ENCODE data around the gene SEPTIN5.
A peak's percentile ranks its signal among the peaks of the same experiment; 100 is the strongest.
"Not testable (repeated sequence)": the region's sequence is repeated elsewhere in the genome, so short reads cannot be mapped to it uniquely, and the experiment has no call there.

Gene SEPTIN5

DNA sequence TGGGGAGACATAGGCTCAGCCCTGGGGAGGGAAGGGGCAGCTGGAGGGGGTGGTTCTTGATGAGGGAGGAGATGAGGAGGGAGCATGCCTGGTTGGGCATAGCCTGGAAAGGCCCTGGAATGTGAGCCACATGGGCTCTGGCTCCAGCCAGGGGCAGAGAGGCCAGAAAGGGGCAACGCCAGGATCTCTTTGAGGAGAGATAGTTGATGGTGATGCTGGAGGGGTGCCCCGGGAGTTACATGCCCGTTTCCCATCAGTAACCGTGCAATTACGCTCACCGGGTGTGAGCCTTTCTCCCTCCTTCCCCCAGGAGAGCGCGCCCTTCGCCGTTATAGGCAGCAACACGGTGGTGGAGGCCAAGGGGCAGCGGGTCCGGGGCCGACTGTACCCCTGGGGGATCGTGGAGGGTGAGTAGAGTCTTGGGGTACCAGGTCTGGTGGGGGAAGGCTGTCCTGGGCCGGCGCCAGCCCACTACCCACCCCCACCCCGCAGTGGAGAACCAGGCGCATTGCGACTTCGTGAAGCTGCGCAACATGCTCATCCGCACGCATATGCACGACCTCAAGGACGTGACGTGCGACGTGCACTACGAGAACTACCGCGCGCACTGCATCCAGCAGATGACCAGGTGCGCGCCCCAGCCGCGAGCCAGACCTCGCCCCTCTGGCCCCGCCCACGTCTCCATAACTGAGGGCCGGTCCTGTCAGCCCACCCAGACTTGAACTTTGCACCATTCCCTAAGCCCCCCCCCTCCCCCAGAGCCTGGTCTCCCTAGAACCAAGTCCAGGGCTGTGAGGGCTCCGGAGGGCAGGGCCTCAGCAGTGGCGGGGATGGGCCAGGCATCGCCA, 7.3 kb downstream of the SEPTIN5 start:
- no peak for DNase-seq

DNA sequence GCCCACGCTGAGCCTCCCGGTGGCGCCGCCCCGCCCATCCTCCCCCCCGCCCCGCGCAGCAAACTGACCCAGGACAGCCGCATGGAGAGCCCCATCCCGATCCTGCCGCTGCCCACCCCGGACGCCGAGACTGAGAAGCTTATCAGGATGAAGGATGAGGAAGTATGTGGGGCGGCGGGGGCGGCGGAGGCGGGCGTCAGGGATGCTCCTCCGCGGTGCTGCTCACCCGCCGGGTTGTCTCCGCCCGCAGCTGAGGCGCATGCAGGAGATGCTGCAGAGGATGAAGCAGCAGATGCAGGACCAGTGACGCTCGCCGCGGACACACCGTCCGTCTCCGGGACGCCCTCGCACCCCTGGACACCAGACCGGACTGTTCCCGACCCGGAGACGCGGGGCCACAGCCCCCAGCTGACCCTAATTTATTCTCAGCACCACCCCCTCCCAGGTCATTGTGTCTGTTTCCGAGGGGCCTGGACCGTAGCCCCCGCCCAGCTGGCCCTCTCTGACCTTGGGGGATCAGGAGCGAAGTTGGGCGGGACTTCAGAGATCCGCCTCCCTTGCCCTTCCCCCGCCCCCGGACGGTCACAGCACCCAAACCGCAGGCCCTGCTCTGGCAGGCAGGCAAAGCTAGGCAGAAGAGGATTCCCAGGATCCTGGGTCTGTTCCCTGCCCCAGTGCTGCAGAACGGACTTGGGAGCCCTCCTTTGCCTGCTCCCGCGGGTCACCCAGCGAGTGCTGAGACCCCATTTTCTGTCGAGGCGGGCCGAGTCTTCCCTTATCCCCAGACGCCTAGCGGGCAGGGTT, 8.1 kb downstream of the SEPTIN5 start:
- no peak for DNase-seq

DNA sequence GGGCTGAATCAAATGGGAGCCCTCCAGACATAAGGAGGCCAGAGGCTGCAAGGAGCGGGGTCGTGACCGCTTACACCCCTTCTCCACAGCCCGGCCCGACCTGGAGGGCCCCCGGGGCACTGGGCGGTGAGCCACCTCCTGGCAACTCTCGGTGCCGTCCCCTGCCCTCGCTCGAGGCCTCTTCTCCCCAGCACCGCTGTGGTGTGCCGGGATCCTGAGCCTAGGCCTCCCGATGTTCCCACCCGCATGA, 8.6 kb downstream of the SEPTIN5 start:
- no peak for DNase-seq

DNA sequence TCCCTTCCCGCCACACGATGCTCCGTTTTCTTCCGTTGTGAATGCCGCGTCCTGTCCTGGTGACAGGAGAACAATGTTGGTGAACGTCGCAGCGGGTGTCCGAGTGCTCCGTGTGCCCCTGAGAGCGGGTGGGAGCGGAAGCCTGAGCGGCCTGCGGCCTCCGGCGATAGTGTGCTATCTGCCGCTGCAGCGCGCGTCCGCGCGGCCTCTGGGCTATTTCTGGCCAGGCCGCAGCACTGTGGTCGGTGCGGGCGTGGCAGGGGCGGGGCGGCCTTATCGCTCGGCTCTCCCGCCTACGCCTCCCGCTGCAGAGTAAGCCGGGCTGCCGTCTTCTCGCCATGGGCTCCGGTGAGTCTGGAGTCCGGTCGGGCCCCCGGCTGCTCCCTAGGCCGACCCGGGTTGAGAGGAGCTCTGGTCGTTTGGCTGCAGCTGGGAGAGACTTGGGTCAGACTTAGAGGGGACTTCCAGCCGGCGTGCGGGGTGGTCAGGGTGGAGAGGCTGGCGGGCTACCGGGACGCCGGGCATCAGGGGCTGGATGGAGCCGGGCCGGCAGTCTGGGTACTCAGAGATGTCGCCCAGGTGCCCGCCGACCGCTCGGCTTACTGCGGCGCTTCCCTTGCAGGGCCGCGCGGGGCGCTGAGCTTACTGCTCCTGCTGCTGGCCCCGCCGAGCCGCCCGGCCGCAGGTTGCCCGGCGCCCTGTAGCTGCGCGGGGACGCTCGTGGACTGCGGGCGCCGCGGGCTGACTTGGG, 9.1 kb downstream of the SEPTIN5 start, which contains the start of gene GP1BB:
Gene GP1BB (plus strand): TSS at position 308 of the 751 bp plus-strand sequence. CDS start 31 bp downstream, at position 339.
- peak in 1 of 4 experiments; percentile 11 for DNase-seq

DNA sequence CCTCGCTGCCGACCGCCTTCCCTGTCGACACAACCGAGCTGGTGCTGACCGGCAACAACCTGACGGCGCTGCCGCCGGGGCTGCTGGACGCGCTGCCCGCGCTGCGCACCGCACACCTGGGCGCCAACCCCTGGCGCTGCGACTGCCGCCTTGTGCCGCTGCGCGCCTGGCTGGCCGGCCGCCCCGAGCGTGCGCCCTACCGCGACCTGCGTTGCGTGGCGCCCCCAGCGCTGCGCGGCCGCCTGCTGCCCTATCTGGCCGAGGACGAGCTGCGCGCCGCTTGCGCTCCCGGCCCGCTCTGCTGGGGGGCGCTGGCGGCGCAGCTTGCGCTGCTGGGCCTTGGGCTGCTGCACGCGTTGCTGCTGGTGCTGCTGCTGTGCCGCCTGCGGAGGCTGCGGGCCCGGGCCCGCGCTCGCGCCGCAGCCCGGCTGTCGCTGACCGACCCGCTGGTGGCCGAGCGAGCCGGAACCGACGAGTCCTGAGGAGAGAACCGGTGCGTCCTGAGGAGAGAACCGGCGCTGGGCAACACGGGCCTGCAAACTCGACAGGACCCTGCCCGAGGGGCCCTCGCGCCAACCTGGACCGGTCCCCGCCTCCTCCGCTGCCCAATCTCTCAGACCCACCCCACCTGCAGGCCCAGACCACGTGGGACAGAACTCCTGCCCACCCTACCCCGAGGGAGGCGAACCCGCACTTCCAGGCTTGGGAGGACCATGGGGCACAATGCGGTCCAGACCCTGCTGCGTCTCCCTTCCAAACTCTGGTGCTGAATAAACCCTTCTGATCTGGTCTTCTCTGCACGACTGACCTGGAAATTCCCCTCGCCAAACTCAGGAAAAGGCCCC, 9.9 kb downstream of the SEPTIN5 start:
- DNase-seq = no peak

DNA sequence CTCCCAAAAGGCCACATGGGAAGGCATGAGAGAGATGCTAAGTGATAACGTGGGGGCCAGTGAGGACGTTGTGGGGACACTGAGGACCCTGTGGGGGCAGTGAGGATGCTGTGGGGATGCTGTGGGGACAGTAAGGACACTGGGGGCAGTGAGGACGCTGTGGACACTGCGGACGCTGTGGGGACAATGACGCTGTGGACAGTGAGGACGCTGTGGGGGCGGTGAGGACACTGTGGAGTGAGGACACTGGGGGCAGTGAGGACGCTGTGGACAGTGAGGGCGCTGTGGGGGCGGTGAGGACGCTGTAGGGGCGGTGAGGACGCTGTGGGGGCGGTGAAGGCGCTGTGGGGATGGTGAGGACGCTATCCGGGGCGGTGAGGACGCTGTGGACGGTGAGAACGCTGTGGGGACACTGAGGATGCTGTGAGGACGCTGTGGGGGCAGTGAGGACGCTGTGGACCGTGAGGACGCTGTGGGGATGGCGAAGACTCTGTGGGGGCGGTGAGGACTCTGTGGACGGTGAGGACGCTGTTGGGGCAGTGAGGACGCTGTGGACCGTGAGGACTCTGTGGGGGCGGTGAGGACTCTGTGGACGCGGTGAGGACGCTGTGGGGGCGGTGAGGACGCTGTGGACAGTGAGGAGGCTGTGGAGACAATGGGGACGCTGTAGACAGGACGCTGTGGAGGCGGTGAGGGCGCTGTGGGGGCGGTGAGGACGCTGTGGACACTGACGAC, 10.8 kb downstream of the SEPTIN5 start:
- DNase-seq = no peak

DNA sequence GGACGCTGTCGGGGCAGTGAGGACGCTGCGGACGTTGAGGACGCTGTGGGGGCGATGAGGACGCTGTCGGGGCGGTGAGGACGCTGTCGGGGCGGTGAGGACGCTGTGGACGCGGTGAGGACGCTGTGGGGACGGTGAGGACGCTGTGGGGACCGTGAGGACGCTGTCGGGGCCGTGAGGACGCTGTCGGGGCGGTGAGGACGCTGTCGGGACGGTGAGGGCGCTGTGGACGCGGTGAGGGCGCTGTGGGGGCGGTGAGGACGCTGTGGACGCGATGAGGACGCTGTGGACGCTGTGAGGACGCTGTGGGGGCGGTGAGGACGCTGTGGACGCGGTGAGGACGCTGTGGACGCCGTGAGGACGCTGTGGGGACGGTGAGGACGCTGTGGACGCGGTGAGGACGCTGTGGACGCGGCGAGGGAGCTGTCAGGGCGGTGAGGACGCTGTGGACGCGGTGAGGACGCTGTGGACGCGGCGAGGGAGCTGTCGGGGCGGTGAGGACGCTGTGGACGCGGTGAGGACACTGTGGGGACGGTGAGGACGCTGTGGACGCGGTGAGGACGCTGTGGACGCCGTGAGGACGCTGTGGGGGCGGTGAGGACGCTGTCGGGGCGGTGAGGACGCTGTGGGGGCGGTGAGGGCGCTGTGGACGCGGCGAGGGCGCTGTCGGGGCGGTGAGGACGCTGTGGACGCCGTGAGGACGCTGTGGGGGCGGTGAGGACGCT, 11.9 kb downstream of the SEPTIN5 start:
- DNase-seq = not testable (repeated sequence)

DNA sequence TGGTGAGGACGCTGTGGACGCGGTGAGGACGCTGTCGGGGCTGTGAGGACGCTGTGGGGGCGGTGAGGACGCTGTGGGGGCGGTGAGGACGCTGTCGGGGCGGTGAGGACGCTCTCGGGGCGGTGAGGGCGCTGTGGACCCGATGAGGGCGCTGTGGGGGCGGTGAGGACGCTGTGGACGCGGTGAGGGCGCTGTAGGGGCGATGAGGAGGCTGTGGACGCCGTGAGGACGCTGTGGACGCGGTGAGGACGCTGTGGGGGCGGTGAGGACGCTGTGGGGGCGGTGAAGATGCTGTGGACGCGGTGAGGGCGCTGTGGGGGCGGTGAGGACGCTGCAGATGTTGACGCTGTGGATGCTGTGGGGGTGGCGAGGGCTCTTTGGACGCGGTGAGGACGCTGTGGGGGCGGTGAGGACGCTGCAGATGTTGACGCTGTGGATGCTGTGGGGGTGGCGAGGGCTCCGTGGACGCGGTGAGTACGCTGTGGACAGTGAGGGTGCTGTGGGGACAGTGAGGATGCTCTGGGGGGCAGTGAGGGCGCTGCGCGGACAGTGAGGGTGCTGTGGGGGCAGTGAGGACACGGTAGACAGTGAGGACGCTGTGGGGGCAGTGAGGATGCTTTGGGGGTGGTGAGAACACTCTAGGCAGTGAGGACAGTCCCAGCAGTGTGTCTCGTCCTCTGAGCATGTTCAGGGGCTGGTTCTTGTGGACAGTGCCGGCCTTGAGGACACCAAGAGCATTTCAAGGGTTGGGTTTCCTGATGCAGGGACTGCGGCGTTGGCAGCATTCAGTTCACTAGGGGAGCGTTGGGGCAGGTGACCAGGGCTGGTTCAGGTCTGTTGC, 13.2 kb downstream of the SEPTIN5 start:
- DNase-seq = no peak

DNA sequence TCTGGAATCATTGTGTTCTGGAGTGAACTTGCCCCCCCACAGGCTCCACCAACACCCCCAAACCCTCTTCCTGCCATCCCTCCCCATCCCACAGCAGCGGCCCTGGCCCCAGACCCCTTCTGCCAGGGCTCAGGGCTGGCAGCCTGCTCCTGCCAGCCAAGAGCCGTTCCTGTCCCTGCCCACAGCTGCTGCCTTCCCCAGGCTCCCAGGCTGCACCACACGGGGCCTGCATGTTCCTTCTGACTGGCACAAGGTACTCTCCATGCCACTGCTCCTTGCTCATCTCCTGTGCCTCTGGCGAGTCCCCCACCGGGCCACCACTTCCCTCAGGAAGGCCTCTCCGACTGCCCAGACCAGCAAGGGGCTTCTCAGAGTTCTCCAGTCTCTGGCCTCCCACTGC, 14.0 kb downstream of the SEPTIN5 start:
- no peak for DNase-seq

DNA sequence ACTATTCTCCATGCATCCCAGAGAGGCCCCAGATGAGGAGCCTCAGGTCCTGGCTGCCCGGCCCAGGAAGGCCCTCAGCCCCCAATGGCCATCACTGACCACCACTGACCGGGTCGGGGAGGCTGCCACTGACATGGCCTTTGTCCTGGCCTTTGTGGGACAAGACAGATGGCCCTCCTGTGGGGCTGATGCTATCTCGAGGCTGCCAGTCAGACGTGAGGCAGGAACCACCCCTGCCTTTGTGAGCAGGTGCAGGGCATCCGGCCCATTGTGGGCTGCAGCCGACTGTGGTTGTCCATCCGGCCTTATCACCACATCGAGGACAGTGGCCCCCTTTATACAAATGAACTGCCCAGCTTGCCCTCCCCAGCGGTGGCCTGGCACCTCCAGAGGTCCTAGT, 14.5 kb downstream of the SEPTIN5 start:
- no peak for DNase-seq

DNA sequence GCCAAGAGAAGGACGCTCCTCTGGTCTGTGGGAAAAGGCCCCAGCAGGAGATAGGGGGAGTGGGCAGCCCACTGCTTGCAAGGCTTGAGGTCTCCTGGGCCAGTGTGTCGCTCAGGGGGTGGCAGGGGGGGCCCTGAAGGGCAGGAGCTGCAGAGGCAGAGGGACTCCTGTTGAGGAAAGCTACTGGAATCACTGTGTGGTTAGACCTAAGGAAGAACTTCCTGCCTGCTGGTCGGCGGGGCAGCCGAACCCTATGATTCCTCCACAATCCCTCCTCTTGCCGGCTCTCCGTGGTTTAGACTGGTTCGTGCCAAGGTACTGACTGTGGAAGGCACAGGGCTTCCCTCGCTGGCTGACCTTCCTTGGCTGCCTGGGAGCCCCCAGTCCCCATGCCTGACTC, 15.2 kb downstream of the SEPTIN5 start:
- DNase-seq = no peak

DNA sequence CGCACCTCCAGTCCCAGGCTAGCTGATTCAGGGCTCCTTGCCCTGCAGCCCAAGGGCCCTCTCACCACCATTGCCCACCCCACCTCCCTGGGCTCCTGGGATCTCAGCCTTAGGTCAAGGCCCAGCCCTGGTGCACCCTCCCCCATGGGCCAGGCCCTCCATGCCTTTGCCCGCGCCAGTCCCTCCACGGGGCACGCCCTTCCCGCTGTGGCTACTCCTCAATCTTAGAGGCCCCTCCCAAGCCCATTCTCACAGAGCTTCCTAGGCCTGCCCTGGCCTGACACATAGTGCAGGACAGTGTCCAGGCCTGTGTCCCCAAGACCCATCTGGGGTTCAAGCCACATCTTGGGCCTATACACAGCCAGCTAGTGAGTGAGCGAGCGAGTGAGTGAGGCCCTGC, 15.9 kb downstream of the SEPTIN5 start:
- DNase-seq = no peak

DNA sequence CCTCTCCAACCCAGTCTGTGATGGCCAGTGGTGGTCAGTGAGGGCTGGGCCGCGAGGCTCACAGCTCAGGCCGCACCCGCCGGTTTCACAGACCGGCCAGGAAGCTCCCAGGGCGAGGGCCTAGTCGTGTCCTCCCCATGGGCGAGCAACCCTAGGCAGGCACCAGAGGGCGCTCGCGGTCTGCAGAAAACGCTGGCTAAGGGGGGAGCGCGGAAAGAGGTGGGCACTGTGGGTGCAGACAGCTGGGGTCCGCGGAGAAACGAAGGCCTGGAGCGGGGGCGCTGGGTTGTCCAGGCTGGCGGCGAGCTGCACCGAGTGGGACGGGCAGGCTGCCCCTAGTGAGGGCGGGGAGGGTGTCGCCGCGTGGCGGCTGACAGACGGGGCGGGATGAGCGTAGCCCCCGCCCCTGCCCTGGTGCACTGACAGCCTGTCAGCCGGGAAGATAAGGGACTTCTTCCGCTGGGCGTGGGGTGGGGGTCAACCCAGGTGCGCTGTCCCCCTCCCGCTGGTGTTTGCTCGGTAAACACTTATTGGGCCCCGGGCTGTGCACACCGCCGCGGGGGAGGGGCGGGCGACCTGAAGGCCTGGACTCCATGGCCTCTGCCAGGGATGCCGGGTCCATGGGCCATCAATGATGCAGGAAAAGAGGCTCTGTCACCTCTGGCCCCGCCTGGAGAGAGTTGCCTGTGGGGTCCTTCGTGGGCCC, 16.5 kb downstream of the SEPTIN5 start:
- DNase-seq = peak; percentile 73 to 89 (median 82)

DNA sequence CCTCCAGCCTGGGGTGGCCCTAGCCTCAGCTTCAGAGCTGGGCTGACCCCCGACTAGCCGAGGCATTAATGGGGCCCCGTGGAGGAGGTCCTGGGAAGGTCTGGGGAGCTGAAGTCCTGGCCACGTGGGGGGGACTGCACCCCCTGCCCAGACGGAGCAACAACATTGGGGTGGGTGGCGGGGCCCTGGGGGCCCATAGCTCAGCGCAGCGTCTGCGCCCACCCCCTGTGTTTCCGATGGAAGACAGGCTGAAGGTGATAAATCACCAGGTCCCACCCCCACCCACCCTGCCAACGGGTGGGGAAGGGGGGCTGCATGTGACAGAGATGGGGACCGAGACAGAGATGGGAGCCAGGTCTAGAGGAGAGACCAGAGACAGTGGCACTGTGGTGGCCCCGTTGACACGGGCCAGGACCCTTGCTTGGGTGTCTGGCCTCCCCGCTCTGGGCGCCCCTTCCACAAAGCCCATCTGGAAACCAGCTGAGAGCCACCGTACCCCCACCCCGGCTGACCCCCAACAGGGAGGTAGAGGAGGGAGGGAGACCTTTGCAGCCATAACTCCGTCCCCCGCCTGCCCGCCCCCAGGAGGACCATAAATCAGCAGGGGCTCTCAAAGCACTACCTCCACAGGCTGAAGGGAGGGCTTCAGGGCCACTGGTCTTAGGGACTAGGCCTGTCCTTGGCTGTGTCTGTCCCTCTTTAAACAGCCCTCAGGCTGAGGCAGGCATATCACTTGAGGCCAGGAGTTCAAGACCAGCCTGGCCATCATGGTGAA, 17.2 kb downstream of the SEPTIN5 start:
- DNase-seq = no peak

DNA sequence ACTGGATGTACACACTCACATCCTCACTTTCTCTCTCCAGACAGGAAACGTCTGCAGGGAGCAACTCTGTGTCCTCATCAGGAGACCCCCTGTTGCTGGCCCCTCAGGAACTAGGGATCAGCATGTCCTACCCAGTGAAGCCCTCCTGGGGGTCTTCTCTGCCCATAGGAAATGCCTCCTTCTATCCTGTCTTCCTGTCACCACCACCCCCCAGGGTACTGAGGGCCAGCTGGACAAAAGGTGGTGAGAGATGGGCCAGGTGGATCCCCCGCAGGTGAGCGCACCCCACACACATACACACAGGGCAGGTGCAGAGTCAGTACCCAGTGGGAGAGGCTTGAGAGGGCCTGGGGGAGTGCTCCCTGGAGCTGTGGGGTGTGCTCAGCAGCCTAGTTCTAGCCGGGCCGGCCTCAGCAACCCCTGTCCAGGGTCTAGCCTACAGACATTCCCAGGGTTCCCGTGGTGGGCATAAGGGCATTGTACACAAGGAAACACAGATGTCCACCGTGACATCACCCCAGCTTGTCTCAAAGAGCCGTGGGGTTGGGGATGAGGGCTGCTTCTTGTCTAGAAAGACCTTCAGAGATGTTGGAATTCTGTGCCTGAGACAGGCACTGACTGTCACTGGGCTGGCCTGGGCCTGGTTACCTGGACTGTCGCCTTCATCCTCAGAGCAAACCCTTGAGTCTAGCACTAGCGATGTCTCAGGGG, 18.3 kb downstream of the SEPTIN5 start:
- DNase-seq = no peak

DNA sequence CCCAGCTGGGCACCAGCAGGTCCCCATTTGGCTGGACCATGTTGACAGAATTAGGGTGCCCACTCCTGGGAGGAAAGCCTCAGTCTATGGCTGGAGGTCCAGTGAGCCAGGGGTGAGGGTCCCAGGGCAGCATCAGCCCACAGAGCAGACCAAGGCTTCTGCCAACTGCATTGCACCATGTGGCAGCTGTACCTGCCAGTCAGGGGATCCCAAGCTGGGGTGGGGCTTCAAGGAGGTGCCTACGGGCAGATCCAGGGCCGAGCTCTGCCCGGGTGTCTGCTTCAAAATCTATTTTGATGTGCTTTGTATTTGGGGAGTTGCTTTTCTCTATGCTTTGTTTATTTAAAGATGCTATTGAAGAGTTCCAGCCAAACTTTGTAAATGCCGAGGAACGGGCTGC, 19.5 kb downstream of the SEPTIN5 start:
- DNase-seq = no peak

DNA sequence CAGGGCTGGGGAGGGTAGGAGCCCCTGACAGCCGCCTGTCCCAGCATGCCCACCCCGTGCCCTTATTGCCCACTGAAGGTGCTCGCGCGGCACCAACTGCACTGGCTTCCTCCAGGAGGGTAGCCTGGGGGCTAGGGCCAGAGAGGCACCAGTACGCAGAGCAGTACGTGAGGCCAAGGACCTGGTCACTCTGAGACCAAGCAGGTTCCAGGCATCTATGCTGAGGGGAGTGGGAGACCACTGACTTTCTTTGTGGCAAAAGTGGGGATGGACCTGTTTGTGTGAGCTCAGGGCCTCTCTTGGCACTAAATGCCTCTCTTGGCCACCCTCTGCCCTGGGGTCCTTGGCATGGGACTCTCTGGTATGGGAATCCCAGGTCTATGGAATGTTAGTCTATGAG, 19.9 kb downstream of the SEPTIN5 start:
- DNase-seq = no peak

DNA sequence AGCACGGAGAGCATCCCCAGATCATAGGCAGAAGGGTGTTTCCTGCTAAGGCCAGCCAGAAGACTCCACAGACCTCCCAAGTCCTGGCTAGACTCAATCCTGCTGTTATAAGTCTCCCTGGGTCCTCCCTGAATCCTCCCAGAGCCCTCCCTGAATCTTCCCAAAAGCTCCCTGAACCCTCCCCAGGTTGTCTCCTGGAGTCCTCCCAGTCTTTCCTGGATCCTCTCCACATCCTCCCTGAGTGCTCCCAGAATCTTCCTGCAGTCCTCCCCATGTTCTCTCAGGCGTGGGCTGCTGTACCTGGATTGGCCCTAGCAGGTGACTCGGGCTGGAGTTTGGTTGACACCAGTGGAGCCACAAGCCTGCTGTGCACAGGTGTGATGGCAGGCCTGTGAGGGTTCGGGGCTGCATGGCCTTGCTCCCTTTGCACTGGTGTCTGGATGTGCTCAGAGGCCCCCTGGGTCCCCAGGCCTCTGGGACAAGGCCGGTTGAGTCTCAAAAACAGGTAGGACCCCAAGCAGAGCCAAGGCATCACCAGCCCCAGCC, 20.6 kb downstream of the SEPTIN5 start:
- no peak for DNase-seq
